ENCODE results near the gene AKR1E2. TPM values are rescaled to one million over a fixed set of nuclear protein-coding genes. Genes with fewer than 3 reads are reported as not detected.

The AKR1E2 gene
- total and polyA plus RNA-seq, 10 of the 15 experiments (the other 5 are each of a cell fraction or from before 2014, with no cell fraction given), result not detected

DNA sequence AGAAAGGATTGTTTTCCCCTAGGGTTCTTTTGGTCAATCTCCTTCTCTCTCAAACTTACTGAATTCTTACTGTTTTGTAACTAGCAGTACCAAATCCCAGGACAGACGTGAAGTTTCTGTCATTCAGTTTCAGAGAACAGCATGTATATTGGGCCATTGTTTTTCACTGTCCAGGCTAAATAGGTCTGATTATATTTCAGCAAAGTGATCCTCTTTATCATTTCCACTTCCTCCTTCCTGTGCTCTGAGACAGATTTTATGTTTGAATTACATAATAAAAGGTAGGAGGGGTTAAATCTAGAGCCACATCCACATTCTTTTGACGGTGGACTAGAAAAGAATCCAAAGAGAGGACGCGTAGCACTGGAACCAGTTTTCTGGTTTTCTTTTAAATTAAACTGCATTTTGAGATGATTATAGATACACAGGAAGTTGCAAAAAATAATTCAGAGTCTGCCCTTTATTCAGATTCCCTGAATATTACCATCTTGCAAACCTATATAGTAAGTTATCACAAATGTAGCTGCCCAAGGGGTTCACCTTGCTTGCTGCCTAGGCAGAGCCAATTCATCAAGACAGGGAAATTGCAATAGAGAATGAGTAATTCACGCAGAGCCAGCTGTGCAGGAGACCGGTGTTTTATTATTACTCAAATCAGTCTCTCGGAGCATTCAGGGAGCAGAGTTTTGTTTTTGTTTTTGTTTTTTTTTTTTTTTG lies 40.1 kb downstream of the AKR1E2 start:
- BruUV-seq (replicated peaks), result no TSS peak
- DNase-seq (ENCODE audit: low read depth, low spot score) (no peak), ATAC-seq (no peak), FAIRE-seq (no peak)
- no peaks in the 10 kb centered on the region for H3K36me3 ChIP-seq (ENCODE audit: control insufficient read depth in 2 of 2, insufficient read depth in 2 of 2, low read length in 1 of 2)
- H3K4me2 ChIP-seq (ENCODE audit: control insufficient read depth, insufficient read depth), result no peak overlapping the region
- H3K9ac ChIP-seq (ENCODE audit: control insufficient read depth, insufficient read depth, low read length), result no peak overlapping the region
- H3K4me3 ChIP-seq, result no peak overlapping the region
- in situ Hi-C loops (cut with MboI) (no loop called here), intact Hi-C loops (cut with micrococcal nuclease; ENCODE audit: unreplicated experiment) (no loop called here)
- no peaks in the 10 kb centered on the region for H3K4me1 ChIP-seq (ENCODE audit: control insufficient read depth, insufficient read depth, low read length)
- H4K20me1 ChIP-seq (ENCODE audit: control insufficient read depth, insufficient read depth), result no peaks in the 10 kb centered on the region
- TF ChIP-seq, protein P1, sequence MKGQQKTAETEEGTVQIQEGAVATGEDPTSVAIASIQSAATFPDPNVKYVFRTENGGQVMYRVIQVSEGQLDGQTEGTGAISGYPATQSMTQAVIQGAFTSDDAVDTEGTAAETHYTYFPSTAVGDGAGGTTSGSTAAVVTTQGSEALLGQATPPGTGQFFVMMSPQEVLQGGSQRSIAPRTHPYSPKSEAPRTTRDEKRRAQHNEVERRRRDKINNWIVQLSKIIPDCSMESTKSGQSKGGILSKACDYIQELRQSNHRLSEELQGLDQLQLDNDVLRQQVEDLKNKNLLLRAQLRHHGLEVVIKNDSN (IDR thresholded peaks at IDR 0.05; ENCODE audit: borderline replicate concordance, extremely low read length, insufficient read depth, low read depth, low read length), result no peak
- TF ChIP-seq, protein P2, sequence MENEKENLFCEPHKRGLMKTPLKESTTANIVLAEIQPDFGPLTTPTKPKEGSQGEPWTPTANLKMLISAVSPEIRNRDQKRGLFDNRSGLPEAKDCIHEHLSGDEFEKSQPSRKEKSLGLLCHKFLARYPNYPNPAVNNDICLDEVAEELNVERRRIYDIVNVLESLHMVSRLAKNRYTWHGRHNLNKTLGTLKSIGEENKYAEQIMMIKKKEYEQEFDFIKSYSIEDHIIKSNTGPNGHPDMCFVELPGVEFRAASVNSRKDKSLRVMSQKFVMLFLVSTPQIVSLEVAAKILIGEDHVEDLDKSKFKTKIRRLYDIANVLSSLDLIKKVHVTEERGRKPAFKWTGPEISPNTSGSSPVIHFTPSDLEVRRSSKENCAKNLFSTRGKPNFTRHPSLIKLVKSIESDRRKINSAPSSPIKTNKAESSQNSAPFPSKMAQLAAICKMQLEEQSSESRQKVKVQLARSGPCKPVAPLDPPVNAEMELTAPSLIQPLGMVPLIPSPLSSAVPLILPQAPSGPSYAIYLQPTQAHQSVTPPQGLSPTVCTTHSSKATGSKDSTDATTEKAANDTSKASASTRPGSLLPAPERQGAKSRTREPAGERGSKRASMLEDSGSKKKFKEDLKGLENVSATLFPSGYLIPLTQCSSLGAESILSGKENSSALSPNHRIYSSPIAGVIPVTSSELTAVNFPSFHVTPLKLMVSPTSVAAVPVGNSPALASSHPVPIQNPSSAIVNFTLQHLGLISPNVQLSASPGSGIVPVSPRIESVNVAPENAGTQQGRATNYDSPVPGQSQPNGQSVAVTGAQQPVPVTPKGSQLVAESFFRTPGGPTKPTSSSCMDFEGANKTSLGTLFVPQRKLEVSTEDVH (IDR thresholded peaks at IDR 0.05; ENCODE audit: low read depth, partially characterized antibody), result no peak
- TF ChIP-seq SKIL (IDR thresholded peaks at IDR 0.05; ENCODE audit: low read depth, poor library complexity, severe bottlenecking), result no peak
- TF ChIP-seq ZSCAN29 (IDR thresholded peaks at IDR 0.05), result no peak
- TF ChIP-seq ESRRA (IDR thresholded peaks at IDR 0.05; ENCODE audit: low read length), result no peak
- no peak for TF ChIP-seq IRF5 (IDR thresholded peaks at IDR 0.05; ENCODE audit: borderline replicate concordance)
- TF ChIP-seq, protein P3, sequence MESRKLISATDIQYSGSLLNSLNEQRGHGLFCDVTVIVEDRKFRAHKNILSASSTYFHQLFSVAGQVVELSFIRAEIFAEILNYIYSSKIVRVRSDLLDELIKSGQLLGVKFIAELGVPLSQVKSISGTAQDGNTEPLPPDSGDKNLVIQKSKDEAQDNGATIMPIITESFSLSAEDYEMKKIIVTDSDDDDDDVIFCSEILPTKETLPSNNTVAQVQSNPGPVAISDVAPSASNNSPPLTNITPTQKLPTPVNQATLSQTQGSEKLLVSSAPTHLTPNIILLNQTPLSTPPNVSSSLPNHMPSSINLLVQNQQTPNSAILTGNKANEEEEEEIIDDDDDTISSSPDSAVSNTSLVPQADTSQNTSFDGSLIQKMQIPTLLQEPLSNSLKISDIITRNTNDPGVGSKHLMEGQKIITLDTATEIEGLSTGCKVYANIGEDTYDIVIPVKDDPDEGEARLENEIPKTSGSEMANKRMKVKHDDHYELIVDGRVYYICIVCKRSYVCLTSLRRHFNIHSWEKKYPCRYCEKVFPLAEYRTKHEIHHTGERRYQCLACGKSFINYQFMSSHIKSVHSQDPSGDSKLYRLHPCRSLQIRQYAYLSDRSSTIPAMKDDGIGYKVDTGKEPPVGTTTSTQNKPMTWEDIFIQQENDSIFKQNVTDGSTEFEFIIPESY (IDR thresholded peaks at IDR 0.05), result no peak
- TF ChIP-seq POLR2A (IDR thresholded peaks at IDR 0.05; ENCODE audit: low read depth, low read length), result no peak
- no peak for TF ChIP-seq ZNF207 (IDR thresholded peaks at IDR 0.05; ENCODE audit: borderline replicate concordance)
- TF ChIP-seq NFIC (IDR thresholded peaks at IDR 0.05; ENCODE audit: low read depth, low read length), result no peak
- TF ChIP-seq HDAC2 (IDR thresholded peaks at IDR 0.05), result no peak
- no peak for TF ChIP-seq SP1 (IDR thresholded peaks at IDR 0.05; ENCODE audit: low read depth, low read length)
- no peak for TF ChIP-seq SRF (IDR thresholded peaks at IDR 0.05; ENCODE audit: low read depth in 2 of 2, low read length in 2 of 2)
- SMC1A ChIA-PET (ENCODE audit: uncharacterized antibody, unreplicated experiment), result no interaction called here
- no peak overlapping the region for H2AFZ ChIP-seq (ENCODE audit: control insufficient read depth, low read depth, low read length)
- WGBS (ENCODE audit: insufficient coverage, insufficient replicate concordance, low lambda C conversion rate, missing lambda C conversion rate), result 45% methylated on average over 7 of the region's 7 CpGs
- POLR2A ChIA-PET, result no interaction called here
- H3K27me3 ChIP-seq (replicated peaks in 1 of 2; ENCODE audit: control insufficient read depth in 2 of 2, insufficient read depth in 2 of 2, low read length in 1 of 2), result no peaks in the 10 kb centered on the region
- no peak overlapping the region for H3K27ac ChIP-seq (ENCODE audit: control insufficient read depth, insufficient read depth)
- no peaks in the 10 kb centered on the region for H3K79me2 ChIP-seq (ENCODE audit: control insufficient read depth, insufficient read depth, low read length)
- RAD21 ChIA-PET (ENCODE audit: unreplicated experiment), result no interaction called here
- no peaks in the 10 kb centered on the region for H3K9me3 ChIP-seq (replicated peaks; ENCODE audit: control insufficient read depth, insufficient read depth, low read length)
- CTCF ChIA-PET, result no interaction called here

Measured in GM12878 (cell line).